Prostate gland (tissue), 2 donors: Measurements from ENCODE around the gene RPTOR. TPM values are rescaled to one million over a fixed set of nuclear protein-coding genes. Genes with fewer than 3 reads are reported as not detected.

ENCODE experiments used
- DNase-seq: peaks from one replicate; pipeline ENCODE4 v3.0.0-alpha.2; 2019; ENCODE audit warnings: low spot score
- H3K27ac ChIP-seq, 2 donors: fragments of 200-600 bp; sonication (generic); 2 replicates each; pipeline ENCODE4 v1.5.1; 2017 to 2019
- H3K27me3 ChIP-seq: fragments of 200-600 bp; sonication (generic); replicated peaks from 2 replicates; pipeline ENCODE4 v1.5.1; 2019; ENCODE audit not compliant: insufficient read depth
- H3K36me3 ChIP-seq, 2 donors: fragments of 200-600 bp; sonication (generic); 1 replicate in 1 of 2; 2 replicates in 1 of 2; pipeline versions ENCODE4 v1.5.1 to v1.8.1; 2017 to 2019
- H3K4me1 ChIP-seq: fragments of 200-600 bp; sonication (generic); replicated peaks from 2 replicates; pipeline ENCODE4 v1.5.1; 2019
- H3K4me3 ChIP-seq, 2 donors: fragments of 200-600 bp; sonication (generic); 2 replicates each; pipeline ENCODE4 v1.5.1; 2017 to 2019
- H3K9me3 ChIP-seq: fragments of 200-600 bp; sonication (generic); 2 replicates; pipeline ENCODE4 v1.5.1; 2017
- CTCF ChIP-seq, 4 experiments: fragments of 200-600 bp in 2 of 4; fragments of 450-650 bp in 2 of 4; sonication (generic) in 2 of 4; IDR thresholded peaks; 1 replicate in 3 of 4; 2 replicates in 1 of 4; pipeline ENCODE4 v1.5.1; 2016 to 2019; ENCODE audit warnings: antibody characterized with exemption in 4 of 4, mild to moderate bottlenecking in 2 of 4, moderate library complexity in 2 of 4
- POLR2A ChIP-seq: fragments of 450-650 bp; IDR thresholded peaks from one replicate; pipeline ENCODE4 v1.6.1; 2016; ENCODE audit warnings: antibody characterized with exemption, mild to moderate bottlenecking
- POLR2AphosphoS5 ChIP-seq: sonication (generic); formaldehyde crosslinking; IDR thresholded peaks from one replicate; pipeline ENCODE4 v1.6.1; 2017; ENCODE audit warnings: antibody characterized with exemption
- WGBS: methylation state at CpG from one replicate; pipeline ENCODE4 v1.1.5; 2018; 5-methylcytosine and 5-hydroxymethylcytosine counted together
- intact Hi-C: fragments of 100-400 bp; cut with DNase I; formaldehyde crosslinking; loops from one replicate; pipeline ENCODE4 v1.14.2; 2022
- total RNA-seq, 2 donors: library from RNA; depleted of rRNA; stranded (reverse); fragments of >200 nt; gene quantifications; one replicate each; pipeline ENCODE4 v1.1.0, GENCODE V29; 2016

The RPTOR gene
- total RNA-seq, 2 donors from 2014 or later = 30.3 to 62.5 TPM

DNA sequence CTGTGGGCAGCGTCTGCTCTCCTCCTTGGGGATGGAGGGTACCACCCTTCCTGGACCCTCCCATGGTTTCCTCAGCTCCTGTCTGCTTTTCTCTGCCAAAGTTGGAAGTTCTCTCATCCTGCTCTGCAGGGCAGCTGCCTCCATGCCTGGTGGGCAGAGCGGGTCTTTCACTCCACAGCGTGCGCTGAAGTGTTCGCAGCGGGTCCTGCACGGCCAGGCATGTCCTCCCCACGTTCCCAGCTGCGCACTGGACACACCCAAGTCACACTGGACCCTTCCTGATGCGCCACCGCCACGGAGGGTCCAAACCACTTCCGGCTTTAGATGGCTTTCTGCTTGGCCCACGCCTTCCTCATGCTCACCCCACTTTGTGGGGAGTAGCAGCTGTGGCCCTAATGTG is 34.5 kb upstream of the RPTOR start:
- WGBS = 77% methylated on average over 14 of the region's 14 CpGs
- TF ChIP-seq POLR2A (no peak), POLR2AphosphoS5 (no peak), CTCF (IDR thresholded peaks at IDR 0.05) (no peak)

DNA sequence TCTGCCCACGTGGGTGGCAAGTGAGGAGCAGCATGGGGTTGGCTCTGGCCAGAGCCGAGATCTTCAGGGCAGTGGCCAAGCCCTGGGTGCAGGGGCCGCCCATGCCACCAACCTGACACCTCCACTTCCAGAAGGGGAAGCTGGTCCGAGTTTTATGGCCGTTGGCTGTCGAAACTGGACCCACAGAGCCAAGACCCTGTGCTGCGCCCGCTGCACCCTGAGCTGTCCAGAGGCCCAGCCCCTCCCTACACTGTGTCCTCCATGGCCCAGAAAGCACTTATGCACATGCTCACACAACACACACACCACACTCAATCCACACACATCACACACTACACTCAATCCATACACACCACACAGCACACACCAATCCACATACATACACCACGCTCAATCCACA is 33.9 kb upstream of the RPTOR start:
- Histone ChIP-seq H3K4me3 (no peak overlapping the region), H3K36me3 (no peaks in the 10 kb centered on the region), H3K9me3 (no peaks in the 10 kb centered on the region), H3K4me1 (no peaks in the 10 kb centered on the region), H3K27ac (no peak overlapping the region), H3K27me3 (no peaks in the 10 kb centered on the region)
- TF ChIP-seq CTCF (IDR thresholded peaks at IDR 0.05) (no peak), POLR2A (no peak), POLR2AphosphoS5 (no peak)
- WGBS = 72% methylated on average over 9 of the region's 9 CpGs
- intact Hi-C loops = no loop called here
- no peak for DNase-seq

More for the DNA sequence above, 34.5 kb upstream of the RPTOR start:
- Histone ChIP-seq H3K9me3 (no peaks in the 10 kb centered on the region), H3K27me3 (no peaks in the 10 kb centered on the region), H3K27ac (no peak overlapping the region), H3K4me1 (no peaks in the 10 kb centered on the region), H3K4me3 (no peak overlapping the region), H3K36me3 (no peaks in the 10 kb centered on the region)
- intact Hi-C loops = no loop called here
- DNase-seq = no peak

DNA sequence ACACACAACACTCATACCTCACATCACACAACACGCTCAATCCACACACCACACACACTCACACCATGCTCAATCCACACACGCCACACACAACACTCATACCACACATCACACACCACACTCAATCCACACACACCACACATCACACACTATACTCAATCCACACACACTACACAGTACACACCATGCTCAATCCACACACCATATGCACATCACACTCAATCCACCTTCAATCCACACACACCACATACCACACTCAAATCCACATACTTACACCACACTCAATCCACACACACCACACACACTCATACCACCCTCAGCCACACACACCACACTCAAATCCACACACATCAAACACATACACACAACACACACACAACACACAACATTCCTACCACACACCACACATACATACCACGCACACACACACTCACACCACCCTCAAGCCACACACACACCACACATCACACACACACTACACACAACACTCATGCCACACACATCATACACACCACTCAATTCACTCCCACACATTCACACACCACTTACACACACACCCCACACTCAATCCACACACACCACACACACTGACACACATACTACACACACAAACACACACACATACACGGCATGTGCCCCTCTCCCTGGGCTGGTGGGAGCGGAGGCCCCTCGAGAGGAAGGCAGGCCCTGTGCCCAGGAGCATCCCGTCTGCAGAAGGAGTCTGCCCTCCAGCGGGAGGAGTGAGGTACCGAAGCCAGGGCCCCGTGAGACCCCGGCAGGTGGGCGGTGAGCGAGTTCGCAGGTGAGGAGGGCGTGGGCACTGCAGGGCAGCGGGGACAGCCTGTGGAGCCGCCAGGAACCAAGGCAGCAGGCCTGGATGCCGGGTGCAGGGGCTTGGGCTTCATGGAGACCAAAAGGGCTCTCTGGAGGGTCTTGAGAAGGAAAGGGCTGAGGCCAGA is 33.1 kb upstream of the RPTOR start:
- Histone ChIP-seq H3K4me3 (no peak overlapping the region), H3K4me1 (no peaks in the 10 kb centered on the region), H3K27me3 (no peaks in the 10 kb centered on the region), H3K9me3 (no peaks in the 10 kb centered on the region), H3K36me3 (no peaks in the 10 kb centered on the region), H3K27ac (no peak overlapping the region)
- 59% methylated on average over 18 of the region's 18 CpGs for WGBS
- TF ChIP-seq POLR2AphosphoS5 (no peak), POLR2A (no peak), CTCF (IDR thresholded peaks at IDR 0.05) (no peak)
- intact Hi-C loops = no loop called here
- no peak for DNase-seq

DNA sequence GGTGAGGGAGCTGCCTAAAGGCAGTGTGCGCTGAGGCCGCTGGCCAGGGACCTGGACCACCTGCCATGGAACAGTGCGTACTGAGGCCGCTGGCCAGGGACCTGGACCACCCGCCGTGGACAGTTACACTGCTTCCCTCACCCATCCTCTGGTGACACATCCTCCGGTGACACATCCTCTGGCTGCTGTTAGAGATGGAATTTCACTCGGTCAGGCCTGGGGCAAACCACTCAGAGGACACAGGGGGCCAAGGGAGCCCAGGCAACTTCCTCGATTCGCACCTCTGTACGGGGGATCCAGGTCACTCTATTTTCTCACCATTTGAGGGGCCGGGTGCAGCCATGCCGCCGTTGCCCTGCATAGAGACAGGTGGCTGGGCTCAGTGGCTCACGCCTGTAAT is 32.4 kb upstream of the RPTOR start:
- Histone ChIP-seq H3K9me3 (no peaks in the 10 kb centered on the region), H3K4me3 (no peak overlapping the region), H3K36me3 (no peaks in the 10 kb centered on the region), H3K4me1 (no peaks in the 10 kb centered on the region), H3K27ac (no peak overlapping the region), H3K27me3 (no peaks in the 10 kb centered on the region)
- no peak for DNase-seq
- intact Hi-C loops = no loop called here
- 89% methylated on average over 12 of the region's 15 CpGs for WGBS
- no peak for TF ChIP-seq POLR2A
- no peak for TF ChIP-seq POLR2AphosphoS5
- no peak for TF ChIP-seq CTCF (IDR thresholded peaks at IDR 0.05)

GRCh38 chr17:80513201-80513600 is 31.4 kb upstream of the RPTOR start:
- WGBS = 91% methylated on average over 16 of the region's 16 CpGs
- TF ChIP-seq POLR2AphosphoS5 = no peak
- no peak for TF ChIP-seq POLR2A
- TF ChIP-seq CTCF (IDR thresholded peaks at IDR 0.05) = no peak
- H3K4me3 ChIP-seq = no peak overlapping the region
- DNase-seq = no peak
- H3K9me3 ChIP-seq = no peaks in the 10 kb centered on the region
- intact Hi-C loops = no loop called here
- H3K4me1 ChIP-seq = no peaks in the 10 kb centered on the region
- no peaks in the 10 kb centered on the region for H3K27me3 ChIP-seq
- H3K36me3 ChIP-seq = no peaks in the 10 kb centered on the region
- H3K27ac ChIP-seq = no peak overlapping the region
